K562 (cell line): ENCODE results near the gene SAMD4A.

Experiments
- CREM ChIP-seq: IDR thresholded peaks from 2 replicates; pipeline ENCODE4 v1.6.1; 2014; ENCODE audit warnings: antibody characterized with exemption, low read depth
- CTCF ChIP-seq, 3 experiments: IDR thresholded peaks in 2 of 3; conservative IDR thresholded peaks in 1 of 3; 2 replicates each; pipeline ENCODE4 v1.5.1; 2011 to 2012; ENCODE audit warnings: low read length in 3 of 3, mild to moderate bottlenecking in 3 of 3, control low read depth in 2 of 3, improper control_type of control experiment in 1 of 3, inconsistent platforms in 1 of 3, low read depth in 1 of 3, mixed read lengths in 1 of 3, moderate library complexity in 1 of 3; ENCODE audit not compliant: insufficient read depth in 2 of 3
- ERF ChIP-seq: fragments of 450-650 bp; formaldehyde crosslinking; IDR thresholded peaks from 2 replicates; pipeline ENCODE4 v1.4.0; 2020; ENCODE audit warnings: mild to moderate bottlenecking, mixed read lengths
- ETV1 ChIP-seq: fragments of 450-650 bp; conservative IDR thresholded peaks from 2 replicates; pipeline ENCODE4 v1.6.1; 2016; ENCODE audit warnings: missing genetic modification characterization, control low read depth, low read depth, missing compliant biosample characterization
- FOXK1 ChIP-seq: sonication (generic); formaldehyde crosslinking; IDR thresholded peaks from 2 replicates; pipeline ENCODE4 v1.8.0; 2022; ENCODE audit warnings: missing genetic modification reagents, mild to moderate bottlenecking, borderline replicate concordance
- PHF8 ChIP-seq: fragments of 200-600 bp; sonication (generic); IDR thresholded peaks from 2 replicates; pipeline ENCODE4 v1.6.1; 2012; ENCODE audit warnings: mixed run types, mild to moderate bottlenecking, inconsistent platforms, low read length, moderate library complexity, borderline replicate concordance
- PRDM10 ChIP-seq: fragments of 450-650 bp; IDR thresholded peaks from 2 replicates; pipeline ENCODE4 v1.6.1; 2018; ENCODE audit not compliant: partially characterized antibody
- SMAD1 ChIP-seq: fragments of 150-350 bp; IDR thresholded peaks from 2 replicates; pipeline ENCODE4 v1.6.1; 2014; ENCODE audit warnings: low read length, low read depth; ENCODE audit not compliant: partially characterized antibody
- ZNF57 ChIP-seq: fragments of 450-650 bp; formaldehyde crosslinking; IDR thresholded peaks from 2 replicates; pipeline ENCODE4 v1.4.0; 2020; ENCODE audit warnings: mild to moderate bottlenecking, moderate library complexity
- TF ChIP-seq, protein P1 (sequence below), 2 experiments: fragments of 450-650 bp; formaldehyde crosslinking in 1 of 2; IDR thresholded peaks; 2 replicates each; pipeline versions ENCODE4 v1.4.0 to v1.6.1; 2014 to 2020; ENCODE audit warnings: mild to moderate bottlenecking in 2 of 2, borderline replicate concordance in 1 of 2, low read depth in 1 of 2

- TF ChIP-seq ZNF57 (no peak), SMAD1 (no peak), FOXK1 (CRISPR knock-in tag) (no peak), ETV1 (tag) (no peak), CREM (no peak), ERF (no peak), PRDM10 (no peak), PHF8 (no peak), CTCF (IDR thresholded peaks at IDR 0.05 in 2 of 3, conservative IDR thresholded peaks at IDR 0.05 in 1 of 3; ENCODE audit: insufficient read depth in 2 of 3, low read depth in 1 of 3, low read length in 3 of 3) (no peak)
- TF ChIP-seq, protein P1, sequence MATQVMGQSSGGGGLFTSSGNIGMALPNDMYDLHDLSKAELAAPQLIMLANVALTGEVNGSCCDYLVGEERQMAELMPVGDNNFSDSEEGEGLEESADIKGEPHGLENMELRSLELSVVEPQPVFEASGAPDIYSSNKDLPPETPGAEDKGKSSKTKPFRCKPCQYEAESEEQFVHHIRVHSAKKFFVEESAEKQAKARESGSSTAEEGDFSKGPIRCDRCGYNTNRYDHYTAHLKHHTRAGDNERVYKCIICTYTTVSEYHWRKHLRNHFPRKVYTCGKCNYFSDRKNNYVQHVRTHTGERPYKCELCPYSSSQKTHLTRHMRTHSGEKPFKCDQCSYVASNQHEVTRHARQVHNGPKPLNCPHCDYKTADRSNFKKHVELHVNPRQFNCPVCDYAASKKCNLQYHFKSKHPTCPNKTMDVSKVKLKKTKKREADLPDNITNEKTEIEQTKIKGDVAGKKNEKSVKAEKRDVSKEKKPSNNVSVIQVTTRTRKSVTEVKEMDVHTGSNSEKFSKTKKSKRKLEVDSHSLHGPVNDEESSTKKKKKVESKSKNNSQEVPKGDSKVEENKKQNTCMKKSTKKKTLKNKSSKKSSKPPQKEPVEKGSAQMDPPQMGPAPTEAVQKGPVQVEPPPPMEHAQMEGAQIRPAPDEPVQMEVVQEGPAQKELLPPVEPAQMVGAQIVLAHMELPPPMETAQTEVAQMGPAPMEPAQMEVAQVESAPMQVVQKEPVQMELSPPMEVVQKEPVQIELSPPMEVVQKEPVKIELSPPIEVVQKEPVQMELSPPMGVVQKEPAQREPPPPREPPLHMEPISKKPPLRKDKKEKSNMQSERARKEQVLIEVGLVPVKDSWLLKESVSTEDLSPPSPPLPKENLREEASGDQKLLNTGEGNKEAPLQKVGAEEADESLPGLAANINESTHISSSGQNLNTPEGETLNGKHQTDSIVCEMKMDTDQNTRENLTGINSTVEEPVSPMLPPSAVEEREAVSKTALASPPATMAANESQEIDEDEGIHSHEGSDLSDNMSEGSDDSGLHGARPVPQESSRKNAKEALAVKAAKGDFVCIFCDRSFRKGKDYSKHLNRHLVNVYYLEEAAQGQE (IDR thresholded peaks at IDR 0.05; ENCODE audit: borderline replicate concordance) = no peak
- TF ChIP-seq, protein P1 (CRISPR knock-in tag; IDR thresholded peaks at IDR 0.05; ENCODE audit: low read depth) = no peak
Observed at GRCh38 chr14:54687750-54688119, 120.8 kb downstream of the SAMD4A start.
